ENCODE data around the gene STK4. TPM values are rescaled to one million over a fixed set of nuclear protein-coding genes. Genes with fewer than 3 reads are reported as not detected.
A peak's percentile ranks its signal among the peaks of the same experiment; 100 is the strongest.

The STK4 gene
- total and polyA plus RNA-seq, 12 donors = 7.1 to 39.3 (median 28.0) TPM

GRCh38 chr20:45094864-45095574 is 128.7 kb downstream of the STK4 start:
- DNase-seq = no peak
- intact Hi-C loops (cut with DNase I) = loop anchor here in 1 of 2 donors (5.0 kb wide), 2 partner anchors 53 to 192 kb away; no protein-coding TSS in a partner anchor
- no peaks in the 10 kb centered on the region for H3K36me3 ChIP-seq (replicated peaks in 1 of 2)
- WGBS, 4 donors = 88 to 100% (median 95%) methylated on average over 3 to 11 of the region's 11 CpGs
- H3K27ac ChIP-seq = no peak overlapping the region
- H3K9me3 ChIP-seq (replicated peaks in 1 of 3) = no peaks in the 10 kb centered on the region
- no peak overlapping the region for H3K4me3 ChIP-seq
- H3K4me1 ChIP-seq (replicated peaks in 1 of 2) = peaks cover 4 to 11% of the 10 kb centered on the region in 2 donors
- TF ChIP-seq CTCF (IDR thresholded peaks at IDR 0.05) = no peak
- peaks cover 28% of the 10 kb centered on the region for H3K27me3 ChIP-seq

- Histone ChIP-seq H3K36me3 (replicated peaks in 1 of 2) (no peaks in the 10 kb centered on the region), H3K27ac (no peak overlapping the region), H3K4me1 (replicated peaks in 1 of 2) (peaks cover 4 to 15% of the 10 kb centered on the region in 2 donors), H3K4me3 (no peak overlapping the region), H3K9me3 (replicated peaks in 1 of 3) (no peaks in the 10 kb centered on the region), H3K27me3 (peaks cover 31% of the 10 kb centered on the region)
- peak; percentile 55 to 79 (median 70) for DNase-seq
- intact Hi-C loops (cut with DNase I) = loop anchor here in 1 of 2 donors (5.0 kb wide), 1 partner anchor 191 kb away; no protein-coding TSS in a partner anchor
- TF ChIP-seq POLR2A (IDR thresholded peaks at IDR 0.05) (no peak), CTCF (IDR thresholded peaks at IDR 0.05) (peak; percentile 58 to 77 (median 72))
- WGBS, 4 donors = 3 to 8% (median 7%) methylated on average over 7 of the region's 7 CpGs
Observed at GRCh38 chr20:45095805-45096238, 129.5 kb downstream of the STK4 start.

- no peak for TF ChIP-seq POLR2A (IDR thresholded peaks at IDR 0.05)
- TF ChIP-seq CTCF (IDR thresholded peaks at IDR 0.05) = no peak
- H3K4me3 ChIP-seq = no peak overlapping the region
- peaks cover 4 to 16% of the 10 kb centered on the region in 2 donors for H3K4me1 ChIP-seq (replicated peaks in 1 of 2)
- DNase-seq = no peak
- H3K27ac ChIP-seq = no peak overlapping the region
- intact Hi-C loops (cut with DNase I) = loop anchor here in 1 of 2 donors (5.0 kb wide), 1 partner anchor 191 kb away; no protein-coding TSS in a partner anchor
- 67 to 79% (median 74%) methylated on average over 9 of the region's 9 CpGs for WGBS, 4 donors
- H3K27me3 ChIP-seq = peaks cover 38% of the 10 kb centered on the region
- H3K36me3 ChIP-seq (replicated peaks in 1 of 2) = no peaks in the 10 kb centered on the region
- H3K9me3 ChIP-seq (replicated peaks in 1 of 3) = no peaks in the 10 kb centered on the region
Observed at GRCh38 chr20:45096781-45097180, 130.5 kb downstream of the STK4 start.

GRCh38 chr20:45097485-45098102 is 131.3 kb downstream of the STK4 start:
- no peak for TF ChIP-seq POLR2A (IDR thresholded peaks at IDR 0.05)
- peak in 1 of 6 experiments; percentile 19 for TF ChIP-seq CTCF (IDR thresholded peaks at IDR 0.05)
- 27 to 58% (median 41%) methylated on average over 6 to 56 of the region's 56 CpGs for WGBS, 4 donors
- H3K27me3 ChIP-seq = peaks cover 38% of the 10 kb centered on the region

More at GRCh38 chr20:45097485-45098102, 131.3 kb downstream of the STK4 start:
- Histone ChIP-seq H3K36me3 (replicated peaks in 1 of 2) (no peaks in the 10 kb centered on the region), H3K9me3 (replicated peaks in 1 of 3) (no peaks in the 10 kb centered on the region), H3K4me3 (peak overlapping the region in 1 of 4 donors; percentile 36), H3K27ac (no peak overlapping the region), H3K4me1 (replicated peaks in 1 of 2) (peaks cover 4 to 16% of the 10 kb centered on the region in 2 donors)
- intact Hi-C loops (cut with DNase I) = loop anchor here in 1 of 2 donors (5.0 kb wide), 1 partner anchor 190 kb away; no protein-coding TSS in a partner anchor
- peak in 3 of 7 donors; percentile 17 to 56 (median 22) for DNase-seq

Data from adrenal gland (tissue), 12 donors.